ENCODE data around the gene KRT2. TPM values are rescaled to one million over a fixed set of nuclear protein-coding genes. Genes with fewer than 3 reads are reported as not detected.

The KRT2 gene
- total and polyA plus RNA-seq, 2 of the 8 experiments (the other 6 are each of a cell fraction or from before 2014, with no cell fraction given) = not detected

GRCh38 chr12:52656616-52657015 is 4.6 kb upstream of the KRT2 start (continued):
- TF ChIP-seq CHD7 (IDR thresholded peaks at IDR 0.05; ENCODE audit: insufficient replicate concordance, low read length) (no peak), RAD21 (IDR thresholded peaks at IDR 0.05 in 1 of 2, conservative IDR thresholded peaks at IDR 0.05 in 1 of 2; ENCODE audit: low read depth in 2 of 2, low read length in 2 of 2) (no peak), EZH2 (IDR thresholded peaks at IDR 0.05; ENCODE audit: low read depth, low read length, severe bottlenecking) (no peak), ZNF274 (IDR thresholded peaks at IDR 0.05; ENCODE audit: borderline replicate concordance, extremely low read depth, low read length) (no peak), POLR2AphosphoS5 (IDR thresholded peaks at IDR 0.05; ENCODE audit: low read depth, low read length) (no peak), KDM1A (IDR thresholded peaks at IDR 0.05; ENCODE audit: borderline replicate concordance, low read length) (no peak), FOSL1 (IDR thresholded peaks at IDR 0.05; ENCODE audit: insufficient read depth, low read depth, low read length) (no peak), RBBP5 (IDR thresholded peaks at IDR 0.05; ENCODE audit: borderline replicate concordance, low read depth, low read length) (no peak), JUN (IDR thresholded peaks at IDR 0.05; ENCODE audit: low read depth, low read length) (no peak)
